SK-N-SH (cell line): ENCODE measurements around the gene PIK3R2. TPM values are rescaled to one million over a fixed set of nuclear protein-coding genes. Genes with fewer than 3 reads are reported as not detected.

Experiments used
- CTCF ChIA-PET: fragments of 300-600, 350-600 bp; formaldehyde crosslinking; extraction: SDS; loops from one replicate; lab custom pipeline; 2021; lab: Yijun Ruan, JAX
- POLR2A ChIA-PET: fragments of 350-600 bp; sonication (Branson Sonifier 250); formaldehyde crosslinking; extraction: SDS; loops from one replicate; lab custom pipeline; 2020; ENCODE audit warnings: antibody characterized with exemption, inconsistent platforms; lab: Yijun Ruan, JAX
- DNase-seq: peaks from one replicate; pipeline ENCODE4 v3.0.0; 2012
- H2AFZ ChIP-seq: fragments of 200-600 bp; sonication (generic); 2 replicates; pipeline ENCODE4 v1.8.1; 2016; ENCODE audit warnings: antibody characterized with exemption, mild to moderate bottlenecking, low read depth
- H3F3A ChIP-seq: fragments of 200-600 bp; sonication (generic); replicated peaks from 2 replicates; pipeline ENCODE3; 2016; ENCODE audit warnings: antibody characterized with exemption, mild to moderate bottlenecking; ENCODE audit not compliant: insufficient read depth
- H3K27ac ChIP-seq, 2 experiments: fragments of 200-500 bp in 1 of 2; fragments of 200-600 bp in 1 of 2; sonication (Bioruptor generic) in 1 of 2; sonication (generic), shearing (Covaris generic) in 1 of 2; 2 replicates each; pipeline versions ENCODE4 v1.5.1 to v1.6.1; 2014 to 2016; ENCODE audit warnings: low read depth in 2 of 2, inconsistent platforms in 1 of 2, low read length in 1 of 2, mild to moderate bottlenecking in 1 of 2, mixed read lengths in 1 of 2
- H3K27me3 ChIP-seq: fragments of 200-600 bp; sonication (generic), shearing (Covaris generic); 2 replicates; pipeline ENCODE4 v1.6.1; 2016; ENCODE audit warnings: mixed run types; ENCODE audit not compliant: insufficient read depth
- H3K36me3 ChIP-seq, 2 experiments: fragments of 200-500 bp in 1 of 2; fragments of 200-600 bp in 1 of 2; sonication (Bioruptor generic) in 1 of 2; sonication (generic) in 1 of 2; replicated peaks in 1 of 2; 2 replicates each; pipeline versions ENCODE3 to v1.5.1; 2014 to 2016; ENCODE audit warnings: low read length in 1 of 2, mild to moderate bottlenecking in 1 of 2; ENCODE audit not compliant: insufficient read depth in 2 of 2, control insufficient read depth in 1 of 2
- H3K4me1 ChIP-seq, 2 experiments: fragments of 200-500 bp in 1 of 2; fragments of 200-600 bp in 1 of 2; sonication (Bioruptor generic) in 1 of 2; sonication (generic), shearing (Covaris generic) in 1 of 2; 2 replicates each; pipeline versions ENCODE4 v1.5.1 to v1.6.1; 2014 to 2016; ENCODE audit warnings: low read depth in 1 of 2, low read length in 1 of 2, mixed run types in 1 of 2; ENCODE audit not compliant: insufficient read depth in 2 of 2, control insufficient read depth in 1 of 2
- H3K4me2 ChIP-seq: fragments of 200-600 bp; sonication (generic), shearing (Covaris generic); 2 replicates; pipeline ENCODE4 v1.6.1; 2017; ENCODE audit warnings: mixed run types
- H3K4me3 ChIP-seq, 2 experiments: fragments of 200-500 bp in 1 of 2; fragments of 200-600 bp in 1 of 2; sonication (Bioruptor generic) in 1 of 2; sonication (generic), shearing (Covaris generic) in 1 of 2; 2 replicates each; pipeline versions ENCODE4 v1.5.1 to v1.8.1; 2014 to 2016; ENCODE audit warnings: low read depth in 2 of 2, inconsistent platforms in 1 of 2, low read length in 1 of 2, mild to moderate bottlenecking in 1 of 2, mixed read lengths in 1 of 2, moderate library complexity in 1 of 2
- H3K79me2 ChIP-seq: fragments of 200-600 bp; sonication (generic); 2 replicates; pipeline ENCODE4 v1.8.1; 2017; ENCODE audit warnings: mild to moderate bottlenecking; ENCODE audit not compliant: insufficient read depth
- H3K9ac ChIP-seq: fragments of 200-600 bp; sonication (generic); 2 replicates; pipeline ENCODE4 v1.6.1; 2017; ENCODE audit warnings: mixed run types
- H3K9me2 ChIP-seq: fragments of 200-600 bp; sonication (generic); 2 replicates; pipeline ENCODE4 v1.6.1; 2017; ENCODE audit warnings: mixed run types
- H3K9me3 ChIP-seq: fragments of 200-600 bp; sonication (generic); 2 replicates; pipeline ENCODE4 v1.6.1; 2017; ENCODE audit warnings: mixed run types, mild to moderate bottlenecking, moderate library complexity
- H4K20me1 ChIP-seq: fragments of 200-600 bp; sonication (generic); 2 replicates; pipeline ENCODE4 v1.6.1; 2017; ENCODE audit warnings: mild to moderate bottlenecking, mixed run types; ENCODE audit not compliant: insufficient read depth
- CHD2 ChIP-seq: fragments of 150-350 bp; IDR thresholded peaks from 2 replicates; pipeline ENCODE4 v1.6.1; 2018; ENCODE audit warnings: low read length; ENCODE audit not compliant: partially characterized antibody
- ELF1 ChIP-seq: IDR thresholded peaks from 2 replicates; pipeline ENCODE4 v1.4.0; 2012
- EP300 ChIP-seq, 2 experiments: IDR thresholded peaks; 2 replicates each; pipeline versions ENCODE4 v1.4.0 to v1.6.1; 2012; ENCODE audit warnings: borderline replicate concordance in 1 of 2, low read depth in 1 of 2, low read length in 1 of 2
- FOXJ3 ChIP-seq: sonication (generic); formaldehyde crosslinking; IDR thresholded peaks from 2 replicates; pipeline ENCODE4 v1.5.1; 2020; ENCODE audit warnings: mild to moderate bottlenecking, missing genetic modification reagents
- GABPA ChIP-seq: IDR thresholded peaks from 2 replicates; pipeline ENCODE4 v1.4.0; 2012; ENCODE audit warnings: low read depth, mild to moderate bottlenecking
- JUND ChIP-seq: IDR thresholded peaks from 2 replicates; pipeline ENCODE4 v1.4.0; 2012
- MEF2A ChIP-seq: IDR thresholded peaks from 2 replicates; pipeline ENCODE4 v1.4.0; 2012; ENCODE audit warnings: low read depth, borderline replicate concordance
- POLR2AphosphoS5 ChIP-seq: IDR thresholded peaks from 2 replicates; pipeline ENCODE4 v1.6.1; 2012; ENCODE audit warnings: low read depth, low read length
- RXRA ChIP-seq: IDR thresholded peaks from 2 replicates; pipeline ENCODE4 v1.4.0; 2012; ENCODE audit warnings: low read depth, mild to moderate bottlenecking, borderline replicate concordance
- WGBS: methylation state at CpG from one replicate; pipeline ENCODE4 v1.1.6; 2017; ENCODE audit warnings: low lambda C conversion rate; 5-methylcytosine and 5-hydroxymethylcytosine counted together
- polyA plus RNA-seq, 3 experiments: library from polyadenylated mRNA; depleted of rRNA; stranded (reverse); fragments of >200 nt; gene quantifications; 2 replicates each; pipeline ENCODE4 v1.2.3, GENCODE V29; 2012
- TF ChIP-seq, protein P1 (sequence below): fragments of 150-350 bp; IDR thresholded peaks from 2 replicates; pipeline ENCODE4 v1.6.1; 2017; ENCODE audit warnings: antibody characterized with exemption, low read length, low read depth, borderline replicate concordance
- TF ChIP-seq, protein P2 (sequence below): IDR thresholded peaks from 2 replicates; pipeline ENCODE4 v1.4.0; 2012; ENCODE audit warnings: low read depth
- TF ChIP-seq, protein P3 (sequence below): IDR thresholded peaks from 2 replicates; pipeline ENCODE4 v1.6.1; 2012; ENCODE audit warnings: mild to moderate bottlenecking, low read depth, low read length, moderate library complexity
- TF ChIP-seq, protein P4 (sequence below): fragments of 200-600 bp; sonication (generic); IDR thresholded peaks from 2 replicates; pipeline ENCODE4 v1.6.1; 2017; ENCODE audit warnings: antibody characterized with exemption, mild to moderate bottlenecking, moderate library complexity
- TF ChIP-seq, protein P5 (sequence below): IDR thresholded peaks from 2 replicates; pipeline ENCODE4; 2012

The PIK3R2 gene
- polyA plus RNA-seq, 1 of the 3 experiments (the other 2 are of a cell fraction), result 36.6 TPM

DNA sequence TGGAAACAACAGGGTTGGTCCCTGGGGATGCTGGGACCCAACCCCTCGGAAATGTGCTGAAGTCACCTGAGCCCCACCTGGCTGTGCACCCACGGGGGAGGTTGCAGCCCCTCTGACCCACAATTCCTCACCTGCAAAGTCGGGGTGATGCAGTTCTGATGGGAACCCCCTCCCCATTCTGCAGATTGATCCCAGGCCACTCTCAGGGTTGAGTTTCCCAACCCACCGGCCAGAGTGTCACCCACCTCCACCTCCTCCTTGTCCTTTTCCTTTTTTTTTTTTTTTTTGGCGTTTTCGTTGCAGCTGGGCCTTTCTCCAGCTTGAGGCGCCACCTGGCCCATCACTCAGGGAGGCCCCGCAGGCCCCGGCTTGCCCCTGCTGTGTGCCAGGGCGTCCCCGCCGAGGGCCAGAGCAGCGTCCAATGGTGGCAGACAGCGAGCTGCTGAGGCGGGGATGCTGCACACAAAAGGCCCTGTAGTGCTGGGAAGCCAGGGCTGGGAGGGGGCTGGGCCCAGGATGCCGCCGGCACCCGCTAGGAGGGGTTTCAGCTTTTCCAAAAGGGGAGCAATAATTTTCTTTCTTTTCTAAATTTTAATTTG, 4.6 kb downstream of the PIK3R2 start:
- H3K4me2 ChIP-seq, result peak overlapping the region; percentile 43; the same call in 1 of the 2 replicates
- H3K36me3 ChIP-seq, result peaks cover 5 to 27% of the 10 kb centered on the region in 2 experiments
- peak overlapping the region; percentile 12 to 99; a peak in 3 of 4 replicates for H3K27ac ChIP-seq
- H3K79me2 ChIP-seq, result peaks cover 45% of the 10 kb centered on the region
- peaks cover 17 to 56% of the 10 kb centered on the region in 2 experiments; a peak in 2 of 4 replicates for H3K4me1 ChIP-seq
- H3K4me3 ChIP-seq, result peak overlapping the region in 1 of 2 experiments; percentile 2; a peak in 1 of 4 replicates
- H2AFZ ChIP-seq, result no peak overlapping the region
- peak; percentile 87 for DNase-seq
- TF ChIP-seq, protein P1, sequence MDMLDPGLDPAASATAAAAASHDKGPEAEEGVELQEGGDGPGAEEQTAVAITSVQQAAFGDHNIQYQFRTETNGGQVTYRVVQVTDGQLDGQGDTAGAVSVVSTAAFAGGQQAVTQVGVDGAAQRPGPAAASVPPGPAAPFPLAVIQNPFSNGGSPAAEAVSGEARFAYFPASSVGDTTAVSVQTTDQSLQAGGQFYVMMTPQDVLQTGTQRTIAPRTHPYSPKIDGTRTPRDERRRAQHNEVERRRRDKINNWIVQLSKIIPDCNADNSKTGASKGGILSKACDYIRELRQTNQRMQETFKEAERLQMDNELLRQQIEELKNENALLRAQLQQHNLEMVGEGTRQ, result no peak
- 0 out of 2 replicates have a peak, but pooled peaks have one; percentile 41 for TF ChIP-seq FOXJ3 (CRISPR knock-in tag)
- TF ChIP-seq POLR2AphosphoS5, result no peak
- TF ChIP-seq CHD2, result peak; percentile 24
- TF ChIP-seq, protein P2, sequence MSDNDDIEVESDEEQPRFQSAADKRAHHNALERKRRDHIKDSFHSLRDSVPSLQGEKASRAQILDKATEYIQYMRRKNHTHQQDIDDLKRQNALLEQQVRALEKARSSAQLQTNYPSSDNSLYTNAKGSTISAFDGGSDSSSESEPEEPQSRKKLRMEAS, result no peak
- TF ChIP-seq EP300 (IDR thresholded peaks at IDR 0.05; ENCODE audit: borderline replicate concordance in 1 of 2, low read depth in 1 of 2, low read length in 1 of 2), result 0 out of 4 replicates have a peak, but pooled peaks of 1 of the 2 experiments have one; percentile 31
- TF ChIP-seq, all 33 proteins: peak for 3
- peaks cover 5% of the 10 kb centered on the region; the same call in 1 of the 2 replicates for H4K20me1 ChIP-seq
- CTCF ChIA-PET, result interaction anchor here (0.9 to 4.5 kb wide), 5 partner anchors 10 to 94 kb away, joined by 3 to 23 read pairs (median 6); no protein-coding TSS in a partner anchor
- 49% methylated on average over 17 of the region's 18 CpGs for WGBS
- peaks cover 20% of the 10 kb centered on the region for H3F3A ChIP-seq
- no peak overlapping the region for H3K9ac ChIP-seq
- H3K27me3 ChIP-seq, result no peaks in the 10 kb centered on the region
- H3K9me2 ChIP-seq, result no peaks in the 10 kb centered on the region
- POLR2A ChIA-PET, result interaction anchor here (0.6 kb wide), 1 partner anchor 13 kb away, joined by 3 read pairs; no protein-coding TSS in a partner anchor
- no peaks in the 10 kb centered on the region for H3K9me3 ChIP-seq

DNA sequence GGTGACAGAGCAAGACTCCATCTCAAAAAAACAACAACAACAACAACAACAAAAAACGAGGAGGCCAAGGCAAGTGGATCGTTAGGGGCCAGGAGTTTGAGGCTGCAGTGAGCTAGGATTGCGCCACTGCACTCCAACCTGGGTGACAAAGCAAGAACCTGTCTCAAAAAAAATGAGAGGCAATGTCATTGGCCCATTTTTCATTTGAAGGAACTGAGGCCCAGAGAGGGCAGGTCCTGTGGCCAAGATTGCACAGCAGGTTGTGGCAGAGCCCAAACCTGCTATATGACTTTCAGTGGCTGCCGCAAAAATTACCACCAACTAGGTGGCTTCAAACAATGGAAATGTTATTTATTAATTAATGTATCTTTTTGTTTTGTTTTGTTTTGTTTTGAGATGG, 5.5 kb downstream of the PIK3R2 start:
- peaks cover 14 to 36% of the 10 kb centered on the region in 2 experiments for H3K36me3 ChIP-seq
- WGBS, result 89% methylated on average over 4 of the region's 4 CpGs
- H3K9me2 ChIP-seq, result no peaks in the 10 kb centered on the region
- CTCF ChIA-PET, result interaction anchor here (1.0 to 4.5 kb wide), 4 partner anchors 10 to 93 kb away, joined by 3 to 23 read pairs (median 6); no protein-coding TSS in a partner anchor
- DNase-seq, result no peak
- peak overlapping the region in 1 of 2 experiments; percentile 99; a peak in 2 of 4 replicates for H3K27ac ChIP-seq
- H2AFZ ChIP-seq, result no peak overlapping the region
- H3K9ac ChIP-seq, result no peak overlapping the region
- H3K4me2 ChIP-seq, result no peak overlapping the region
- peaks cover 41% of the 10 kb centered on the region for H3K79me2 ChIP-seq
- H3F3A ChIP-seq, result peaks cover 19% of the 10 kb centered on the region
- H4K20me1 ChIP-seq, result peaks cover 5% of the 10 kb centered on the region; the same call in 1 of the 2 replicates
- no peaks in the 10 kb centered on the region for H3K27me3 ChIP-seq
- no peak overlapping the region for H3K4me3 ChIP-seq
- H3K9me3 ChIP-seq, result no peaks in the 10 kb centered on the region
- TF ChIP-seq POLR2AphosphoS5 (no peak), GABPA (no peak), JUND (no peak), RXRA (no peak), MEF2A (no peak), FOXJ3 (CRISPR knock-in tag) (no peak), ELF1 (no peak)
- TF ChIP-seq, protein P1, result no peak
- TF ChIP-seq, protein P3, sequence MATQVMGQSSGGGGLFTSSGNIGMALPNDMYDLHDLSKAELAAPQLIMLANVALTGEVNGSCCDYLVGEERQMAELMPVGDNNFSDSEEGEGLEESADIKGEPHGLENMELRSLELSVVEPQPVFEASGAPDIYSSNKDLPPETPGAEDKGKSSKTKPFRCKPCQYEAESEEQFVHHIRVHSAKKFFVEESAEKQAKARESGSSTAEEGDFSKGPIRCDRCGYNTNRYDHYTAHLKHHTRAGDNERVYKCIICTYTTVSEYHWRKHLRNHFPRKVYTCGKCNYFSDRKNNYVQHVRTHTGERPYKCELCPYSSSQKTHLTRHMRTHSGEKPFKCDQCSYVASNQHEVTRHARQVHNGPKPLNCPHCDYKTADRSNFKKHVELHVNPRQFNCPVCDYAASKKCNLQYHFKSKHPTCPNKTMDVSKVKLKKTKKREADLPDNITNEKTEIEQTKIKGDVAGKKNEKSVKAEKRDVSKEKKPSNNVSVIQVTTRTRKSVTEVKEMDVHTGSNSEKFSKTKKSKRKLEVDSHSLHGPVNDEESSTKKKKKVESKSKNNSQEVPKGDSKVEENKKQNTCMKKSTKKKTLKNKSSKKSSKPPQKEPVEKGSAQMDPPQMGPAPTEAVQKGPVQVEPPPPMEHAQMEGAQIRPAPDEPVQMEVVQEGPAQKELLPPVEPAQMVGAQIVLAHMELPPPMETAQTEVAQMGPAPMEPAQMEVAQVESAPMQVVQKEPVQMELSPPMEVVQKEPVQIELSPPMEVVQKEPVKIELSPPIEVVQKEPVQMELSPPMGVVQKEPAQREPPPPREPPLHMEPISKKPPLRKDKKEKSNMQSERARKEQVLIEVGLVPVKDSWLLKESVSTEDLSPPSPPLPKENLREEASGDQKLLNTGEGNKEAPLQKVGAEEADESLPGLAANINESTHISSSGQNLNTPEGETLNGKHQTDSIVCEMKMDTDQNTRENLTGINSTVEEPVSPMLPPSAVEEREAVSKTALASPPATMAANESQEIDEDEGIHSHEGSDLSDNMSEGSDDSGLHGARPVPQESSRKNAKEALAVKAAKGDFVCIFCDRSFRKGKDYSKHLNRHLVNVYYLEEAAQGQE, result no peak
- TF ChIP-seq, protein P4, sequence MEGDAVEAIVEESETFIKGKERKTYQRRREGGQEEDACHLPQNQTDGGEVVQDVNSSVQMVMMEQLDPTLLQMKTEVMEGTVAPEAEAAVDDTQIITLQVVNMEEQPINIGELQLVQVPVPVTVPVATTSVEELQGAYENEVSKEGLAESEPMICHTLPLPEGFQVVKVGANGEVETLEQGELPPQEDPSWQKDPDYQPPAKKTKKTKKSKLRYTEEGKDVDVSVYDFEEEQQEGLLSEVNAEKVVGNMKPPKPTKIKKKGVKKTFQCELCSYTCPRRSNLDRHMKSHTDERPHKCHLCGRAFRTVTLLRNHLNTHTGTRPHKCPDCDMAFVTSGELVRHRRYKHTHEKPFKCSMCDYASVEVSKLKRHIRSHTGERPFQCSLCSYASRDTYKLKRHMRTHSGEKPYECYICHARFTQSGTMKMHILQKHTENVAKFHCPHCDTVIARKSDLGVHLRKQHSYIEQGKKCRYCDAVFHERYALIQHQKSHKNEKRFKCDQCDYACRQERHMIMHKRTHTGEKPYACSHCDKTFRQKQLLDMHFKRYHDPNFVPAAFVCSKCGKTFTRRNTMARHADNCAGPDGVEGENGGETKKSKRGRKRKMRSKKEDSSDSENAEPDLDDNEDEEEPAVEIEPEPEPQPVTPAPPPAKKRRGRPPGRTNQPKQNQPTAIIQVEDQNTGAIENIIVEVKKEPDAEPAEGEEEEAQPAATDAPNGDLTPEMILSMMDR, result no peak
- TF ChIP-seq, protein P5, sequence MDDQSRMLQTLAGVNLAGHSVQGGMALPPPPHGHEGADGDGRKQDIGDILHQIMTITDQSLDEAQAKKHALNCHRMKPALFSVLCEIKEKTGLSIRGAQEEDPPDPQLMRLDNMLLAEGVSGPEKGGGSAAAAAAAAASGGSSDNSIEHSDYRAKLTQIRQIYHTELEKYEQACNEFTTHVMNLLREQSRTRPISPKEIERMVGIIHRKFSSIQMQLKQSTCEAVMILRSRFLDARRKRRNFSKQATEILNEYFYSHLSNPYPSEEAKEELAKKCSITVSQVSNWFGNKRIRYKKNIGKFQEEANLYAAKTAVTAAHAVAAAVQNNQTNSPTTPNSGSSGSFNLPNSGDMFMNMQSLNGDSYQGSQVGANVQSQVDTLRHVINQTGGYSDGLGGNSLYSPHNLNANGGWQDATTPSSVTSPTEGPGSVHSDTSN, result no peak
- TF ChIP-seq, all 33 proteins: peak for 0
- POLR2A ChIA-PET, result interaction anchor here (0.6 kb wide), 1 partner anchor 12 kb away, joined by 3 read pairs; no protein-coding TSS in a partner anchor
- H3K4me1 ChIP-seq, result peaks cover 17 to 56% of the 10 kb centered on the region in 2 experiments; a peak in 2 of 4 replicates
